HFF-Myc (cell line): ENCODE data around the gene POLR3E.

ENCODE experiments used
- DNase-seq: peaks from one replicate; pipeline ENCODE4 v3.0.0-alpha.2; 2011; ENCODE audit warnings: low read depth; ENCODE audit errors: extremely low read depth
- H3K4me3 ChIP-seq: replicated peaks from 2 replicates; pipeline ENCODE4 v1.5.1; 2011; ENCODE audit warnings: low read depth, mild to moderate bottlenecking, control low read depth, low read length
- CTCF ChIP-seq: IDR thresholded peaks from 2 replicates; pipeline ENCODE4 v1.5.1; 2012; ENCODE audit warnings: mild to moderate bottlenecking, low read depth, low read length, control low read depth; ENCODE audit errors: missing control alignments

Gene POLR3E

DNA sequence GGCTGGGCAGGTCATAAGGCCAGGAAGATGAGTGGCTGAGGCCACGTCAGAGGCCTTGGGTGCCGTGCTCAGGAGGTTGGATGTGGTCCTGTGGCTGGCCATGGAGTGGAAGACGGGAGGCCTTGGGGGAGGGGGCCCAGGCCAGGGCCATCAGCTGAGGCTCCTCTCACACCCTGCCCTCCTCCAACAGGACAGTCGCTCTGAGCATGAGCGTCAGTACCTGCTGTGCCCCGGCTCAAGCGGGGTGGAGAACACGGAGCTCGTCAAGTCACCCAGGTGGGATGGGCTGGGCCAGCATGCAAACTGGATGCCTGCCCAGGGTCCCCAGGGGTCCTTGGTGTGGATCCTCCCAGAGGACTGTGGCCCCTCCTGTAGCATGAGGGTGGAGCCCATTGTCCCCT, 19.2 kb downstream of the POLR3E start:
- DNase-seq, result no peak
- no peak overlapping the region for H3K4me3 ChIP-seq
- no peak for TF ChIP-seq CTCF

DNA sequence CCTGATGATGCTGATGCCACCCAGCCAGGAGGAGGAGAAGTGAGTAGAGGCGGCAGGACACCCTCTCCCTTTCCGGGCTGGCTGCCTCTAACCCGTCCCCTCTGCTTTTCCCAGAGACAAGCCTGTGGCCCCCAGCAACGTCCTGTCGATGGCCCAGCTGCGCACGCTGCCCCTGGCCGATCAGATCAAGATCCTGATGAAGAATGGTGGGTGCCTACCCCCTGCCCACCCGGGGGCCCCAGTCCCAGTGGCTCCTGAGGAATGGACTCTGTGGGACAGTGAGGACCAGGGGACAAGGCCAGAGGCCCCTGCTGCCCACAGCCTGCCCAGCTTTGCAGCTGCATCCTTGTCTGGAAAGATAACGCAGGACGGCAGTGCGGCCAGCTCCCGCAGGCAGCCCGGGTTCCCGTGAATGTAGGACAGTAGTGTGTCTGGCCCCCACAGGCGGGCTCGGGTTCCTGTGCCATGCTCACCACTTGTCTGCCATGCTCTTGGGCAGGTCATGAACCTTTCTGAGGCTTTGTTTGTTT, 19.9 kb downstream of the POLR3E start:
- DNase-seq, result no peak
- no peak overlapping the region for H3K4me3 ChIP-seq
- TF ChIP-seq CTCF, result no peak

DNA sequence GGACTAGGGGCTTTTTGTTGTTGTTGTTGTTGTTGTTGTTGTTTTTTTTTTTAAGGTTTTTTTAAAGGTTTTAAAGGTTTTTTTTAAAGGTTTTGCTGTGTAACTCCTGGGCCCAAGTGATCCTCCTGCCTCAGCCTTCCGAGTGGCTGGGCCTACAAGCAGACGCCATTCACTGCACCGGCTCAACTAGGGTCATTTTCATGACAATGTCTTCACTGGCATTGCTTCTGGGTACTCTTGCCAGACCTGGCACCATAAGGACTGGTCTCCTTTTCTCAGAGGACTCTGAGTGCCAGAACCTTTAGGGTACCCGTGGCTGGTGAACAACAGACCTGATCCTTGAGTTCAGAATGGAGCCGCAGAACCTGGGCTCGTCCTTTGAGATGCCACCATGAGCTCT, 20.4 kb downstream of the POLR3E start:
- no peak for TF ChIP-seq CTCF
- no peak for DNase-seq
- H3K4me3 ChIP-seq, result no peak overlapping the region

- no peak for DNase-seq
- TF ChIP-seq CTCF, result peak; percentile 65
- H3K4me3 ChIP-seq, result no peak overlapping the region
Observed at GRCh38 chr16:22318690-22319358, 21.6 kb downstream of the POLR3E start.

- TF ChIP-seq CTCF, result no peak
- no peak for DNase-seq
- H3K4me3 ChIP-seq, result no peak overlapping the region
Observed at GRCh38 chr16:22320572-22321339, 23.5 kb downstream of the POLR3E start.

DNA sequence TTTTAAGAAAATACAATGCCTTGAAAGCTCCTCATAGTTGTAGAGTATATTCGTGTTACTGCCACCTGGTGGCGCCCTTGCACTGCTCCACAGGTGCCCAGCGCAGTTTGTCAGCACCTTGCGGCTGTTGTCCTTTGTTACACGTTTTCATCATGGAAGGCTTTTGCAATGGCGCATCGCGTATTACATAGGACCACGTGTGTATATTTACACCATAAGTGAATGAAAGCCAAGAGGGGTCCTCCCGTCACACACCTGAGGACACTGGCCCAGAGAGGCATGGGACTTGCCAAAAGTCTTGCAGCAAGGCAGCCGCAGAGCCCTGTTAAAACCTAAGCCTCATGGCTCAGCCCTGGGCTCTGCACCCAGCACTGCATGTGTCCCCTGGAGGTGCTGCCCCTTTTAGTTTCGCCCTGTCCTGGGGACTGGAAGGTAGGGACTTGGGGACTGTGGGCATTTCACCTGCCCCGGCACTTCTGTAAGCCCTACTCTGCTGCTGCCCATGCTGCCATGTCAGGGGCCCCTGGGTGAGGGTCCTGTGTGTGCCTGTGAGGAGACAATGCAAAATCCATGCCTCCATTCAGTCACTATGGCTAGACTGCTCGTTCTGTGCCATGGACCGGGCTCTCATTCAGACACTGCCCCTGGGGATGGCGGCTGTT, 24.3 kb downstream of the POLR3E start:
- TF ChIP-seq CTCF, result peak; percentile 87
- peak; percentile 52 for DNase-seq
- no peak overlapping the region for H3K4me3 ChIP-seq
